ENCODE data around the gene MYL9.
A peak's percentile ranks its signal among the peaks of the same experiment; 100 is the strongest.

The MYL9 gene

DNA sequence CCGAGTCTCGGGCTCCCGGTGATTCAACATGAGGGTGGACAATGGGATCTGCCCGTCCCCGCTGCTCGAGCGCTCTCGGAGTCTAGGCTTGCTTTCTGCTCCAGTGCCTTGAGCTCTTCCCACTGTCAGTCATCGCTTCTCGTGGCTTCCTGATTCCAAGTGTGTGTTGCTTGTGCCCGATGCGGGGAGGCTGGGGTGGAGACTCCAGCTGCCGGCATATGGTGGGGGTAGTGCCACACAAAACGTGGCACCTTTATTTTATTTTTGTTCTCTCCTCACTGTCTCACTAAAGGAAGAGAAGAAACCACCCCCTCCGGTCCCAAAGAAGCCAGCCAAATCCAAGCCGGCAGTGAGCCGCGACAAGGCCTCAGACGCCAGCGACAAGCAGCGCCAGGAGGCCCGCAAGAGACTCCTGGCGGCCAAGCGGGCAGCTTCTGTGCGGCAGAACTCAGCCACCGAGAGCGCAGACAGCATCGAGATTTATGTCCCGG is 14.8 kb upstream of the MYL9 start:
- Histone ChIP-seq H3K27ac (ENCODE audit: low read length) (peak overlapping the region; percentile 88), H3K4me1 (ENCODE audit: control insufficient read depth, insufficient read depth, low read length) (peaks cover 36% of the 10 kb centered on the region), H3K27me3 (ENCODE audit: control insufficient read depth in 1 of 2, insufficient read depth in 2 of 2, low read length in 2 of 2) (no peaks in the 10 kb centered on the region), H3K9ac (ENCODE audit: low read length in 2 of 2) (peak overlapping the region; percentile 36 to 60), H3K4me3 (ENCODE audit: low read length in 2 of 2) (peak overlapping the region in 1 of 2 donors; percentile 15), H3K9me3 (ENCODE audit: control insufficient read depth in 2 of 2, low read length in 2 of 2) (no peaks in the 10 kb centered on the region), H3K36me3 (ENCODE audit: control insufficient read depth in 2 of 2, insufficient read depth in 2 of 2, low read length in 2 of 2) (peaks cover 25 to 29% of the 10 kb centered on the region in 2 donors)

DNA sequence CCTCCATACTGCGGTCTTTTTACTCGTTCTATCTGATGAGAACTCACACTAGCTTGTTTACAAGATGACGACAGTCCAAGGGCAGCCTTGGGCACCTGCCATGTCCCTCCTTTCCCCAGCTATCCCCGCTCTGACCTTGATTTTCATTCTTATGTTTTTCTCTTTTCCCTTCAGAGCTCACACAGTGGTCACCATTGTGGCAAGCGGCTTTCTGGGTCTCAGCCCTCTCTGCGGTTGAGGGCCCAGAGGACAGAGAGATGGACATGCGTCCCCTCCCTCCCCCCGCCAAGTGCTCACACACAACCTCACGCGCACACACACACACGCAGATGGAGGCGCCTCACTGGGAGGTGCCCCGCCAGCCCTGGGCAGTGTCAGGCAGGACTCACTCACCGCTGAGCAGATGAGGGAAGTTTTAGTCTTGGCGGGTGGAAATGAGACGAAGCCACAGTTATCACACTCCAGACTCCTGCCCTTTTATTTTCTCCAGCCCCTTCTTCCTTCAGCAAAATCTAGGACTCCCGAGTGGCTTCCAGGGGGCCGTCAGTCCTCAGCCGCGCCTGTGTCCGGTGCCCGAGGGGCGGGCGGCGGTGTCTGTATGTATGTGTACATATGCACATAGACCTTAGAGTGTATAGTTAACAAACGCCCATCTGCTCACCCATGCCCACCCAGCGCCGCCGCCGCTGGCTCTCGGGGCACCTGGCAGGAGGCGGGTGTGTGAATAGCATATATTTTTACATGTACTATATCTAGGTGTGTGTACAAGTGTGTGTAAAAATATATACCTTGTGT is 13.8 kb upstream of the MYL9 start:
- Histone ChIP-seq H3K9ac (ENCODE audit: low read length in 2 of 2) (peak overlapping the region; percentile 36 to 60), H3K27me3 (ENCODE audit: control insufficient read depth in 1 of 2, insufficient read depth in 2 of 2, low read length in 2 of 2) (no peaks in the 10 kb centered on the region), H3K4me1 (ENCODE audit: control insufficient read depth, insufficient read depth, low read length) (peaks cover 31% of the 10 kb centered on the region), H3K27ac (ENCODE audit: low read length) (peak overlapping the region; percentile 88), H3K4me3 (ENCODE audit: low read length in 2 of 2) (peak overlapping the region in 1 of 2 donors; percentile 52), H3K36me3 (ENCODE audit: control insufficient read depth in 2 of 2, insufficient read depth in 2 of 2, low read length in 2 of 2) (peaks cover 26 to 28% of the 10 kb centered on the region in 2 donors), H3K9me3 (ENCODE audit: control insufficient read depth in 2 of 2, low read length in 2 of 2) (no peaks in the 10 kb centered on the region)

DNA sequence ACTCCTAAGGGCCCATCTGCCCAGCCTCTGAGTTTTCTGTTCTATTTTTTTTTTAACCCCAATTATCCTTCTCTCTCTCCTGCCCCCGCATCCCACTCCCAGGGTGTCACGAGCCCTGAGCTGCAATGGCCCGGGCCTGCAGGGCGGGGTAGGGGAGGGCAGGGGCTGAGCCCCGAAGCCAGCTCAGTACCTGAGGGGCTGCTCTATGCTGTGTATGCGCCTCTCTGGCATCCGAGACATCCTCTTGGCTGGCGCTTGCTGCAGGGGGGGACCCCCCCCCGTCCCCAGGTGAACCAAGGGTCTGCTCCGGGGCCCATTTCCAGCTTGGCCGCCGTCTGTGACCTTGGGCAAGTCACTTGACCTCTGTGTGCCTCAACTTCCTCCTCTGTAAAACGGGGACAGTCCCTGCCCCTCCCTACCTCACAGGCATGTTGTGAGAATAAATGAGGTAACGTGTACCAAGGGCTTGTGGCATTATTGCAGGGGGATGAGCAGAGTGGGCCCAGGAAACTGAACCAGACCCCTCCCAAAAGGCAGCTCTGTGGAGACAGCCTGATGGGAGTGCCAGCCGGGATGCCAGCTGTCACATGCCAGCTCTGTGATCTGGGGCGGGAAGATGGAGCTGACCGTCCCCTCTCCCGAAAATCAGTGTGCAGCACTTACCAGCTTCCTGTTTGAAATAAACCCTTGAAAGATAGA is 13.0 kb upstream of the MYL9 start:
- peaks cover 31% of the 10 kb centered on the region for H3K4me1 ChIP-seq (ENCODE audit: control insufficient read depth, insufficient read depth, low read length)

DNA sequence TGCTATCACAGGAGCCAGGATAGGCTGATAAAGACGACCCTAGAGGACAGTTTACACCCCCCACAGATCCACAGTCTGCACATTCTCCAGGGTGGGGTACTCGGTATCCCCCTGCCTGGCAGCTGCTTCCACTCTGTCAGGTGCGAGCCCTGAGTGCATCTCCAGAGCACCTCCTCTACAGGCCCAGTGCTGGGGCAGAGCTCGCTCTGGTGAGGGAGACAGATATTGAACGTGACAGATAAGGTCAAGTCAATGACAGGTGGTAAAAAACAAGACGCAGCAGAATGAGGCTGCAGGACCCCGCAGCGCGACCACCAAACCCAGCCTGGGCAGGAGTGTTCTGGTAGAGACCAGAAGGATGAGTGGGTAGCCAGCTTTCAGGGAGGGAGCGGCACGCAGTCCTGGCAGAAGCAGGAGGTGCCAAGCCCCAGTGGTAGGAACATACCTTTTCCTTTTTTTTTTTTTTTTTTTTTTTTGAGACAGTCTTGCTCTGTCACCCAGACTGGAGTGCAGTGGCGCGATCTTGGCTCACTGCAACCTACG is 12.4 kb upstream of the MYL9 start:
- Histone ChIP-seq H3K4me1 (ENCODE audit: control insufficient read depth, insufficient read depth, low read length) (peaks cover 31% of the 10 kb centered on the region), H3K9me3 (ENCODE audit: control insufficient read depth in 2 of 2, low read length in 2 of 2) (no peaks in the 10 kb centered on the region), H3K27me3 (ENCODE audit: control insufficient read depth in 1 of 2, insufficient read depth in 2 of 2, low read length in 2 of 2) (no peaks in the 10 kb centered on the region), H3K9ac (ENCODE audit: low read length in 2 of 2) (no peak overlapping the region), H3K27ac (ENCODE audit: low read length) (peak overlapping the region; percentile 88), H3K36me3 (ENCODE audit: control insufficient read depth in 2 of 2, insufficient read depth in 2 of 2, low read length in 2 of 2) (peaks cover 21 to 27% of the 10 kb centered on the region in 2 donors), H3K4me3 (ENCODE audit: low read length in 2 of 2) (no peak overlapping the region)

More for the DNA sequence above, 13.0 kb upstream of the MYL9 start:
- H3K4me3 ChIP-seq (ENCODE audit: low read length in 2 of 2): no peak overlapping the region
- H3K27ac ChIP-seq (ENCODE audit: low read length): peak overlapping the region; percentile 88
- no peak overlapping the region for H3K9ac ChIP-seq (ENCODE audit: low read length in 2 of 2)
- H3K9me3 ChIP-seq (ENCODE audit: control insufficient read depth in 2 of 2, low read length in 2 of 2): no peaks in the 10 kb centered on the region
- H3K36me3 ChIP-seq (ENCODE audit: control insufficient read depth in 2 of 2, insufficient read depth in 2 of 2, low read length in 2 of 2): peaks cover 23 to 28% of the 10 kb centered on the region in 2 donors
- H3K27me3 ChIP-seq (ENCODE audit: control insufficient read depth in 1 of 2, insufficient read depth in 2 of 2, low read length in 2 of 2): no peaks in the 10 kb centered on the region

DNA sequence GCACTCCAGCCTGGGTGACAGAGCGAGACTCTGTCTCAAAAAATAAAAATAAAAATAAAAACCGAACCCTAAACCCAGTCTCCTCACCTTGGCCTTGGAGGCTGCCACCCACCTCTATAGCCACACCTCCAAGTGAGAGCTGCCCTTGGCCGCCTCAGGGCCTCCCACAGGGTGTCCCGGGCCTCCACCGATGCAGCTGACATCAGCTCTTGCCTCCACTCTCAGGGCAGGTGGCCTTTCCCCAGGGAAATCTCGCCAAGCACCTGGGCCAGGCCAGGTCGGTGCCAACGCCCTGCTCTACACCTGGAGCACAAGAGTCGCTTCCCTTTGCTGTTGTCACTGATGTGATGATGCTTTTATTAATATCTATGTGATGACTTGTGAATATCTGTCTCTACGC is 8.9 kb upstream of the MYL9 start:
- peaks cover 5 to 7% of the 10 kb centered on the region in 2 donors for H3K36me3 ChIP-seq (ENCODE audit: control insufficient read depth in 2 of 2, insufficient read depth in 2 of 2, low read length in 2 of 2)
- H3K4me1 ChIP-seq (ENCODE audit: control insufficient read depth, insufficient read depth, low read length): peaks cover 13% of the 10 kb centered on the region
- no peak overlapping the region for H3K4me3 ChIP-seq (ENCODE audit: low read length in 2 of 2)
- no peaks in the 10 kb centered on the region for H3K9me3 ChIP-seq (ENCODE audit: control insufficient read depth in 2 of 2, low read length in 2 of 2)
- H3K27ac ChIP-seq (ENCODE audit: low read length): no peak overlapping the region
- no peaks in the 10 kb centered on the region for H3K27me3 ChIP-seq (ENCODE audit: control insufficient read depth in 1 of 2, insufficient read depth in 2 of 2, low read length in 2 of 2)
- no peak overlapping the region for H3K9ac ChIP-seq (ENCODE audit: low read length in 2 of 2)

DNA sequence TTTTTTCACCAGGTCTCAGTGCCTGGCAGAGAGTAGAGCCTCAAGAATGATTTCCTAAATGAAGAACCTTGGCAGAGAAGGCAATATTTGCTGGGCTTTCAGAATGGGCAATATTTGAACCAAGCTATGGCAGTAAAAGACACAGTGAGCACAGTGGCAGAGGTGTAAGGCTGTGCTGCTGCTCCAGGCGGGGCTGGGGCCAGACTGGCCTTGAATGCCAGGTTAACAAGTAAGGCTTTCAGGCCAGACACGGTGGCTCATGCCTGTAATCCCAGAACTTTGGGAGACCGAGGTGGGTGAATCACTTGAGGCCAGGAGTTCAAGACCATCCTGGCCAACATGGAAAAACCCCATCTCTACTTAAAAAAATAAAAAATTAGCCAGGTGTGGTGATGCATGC is 8.5 kb upstream of the MYL9 start:
- Histone ChIP-seq H3K27me3 (ENCODE audit: control insufficient read depth in 1 of 2, insufficient read depth in 2 of 2, low read length in 2 of 2) (no peaks in the 10 kb centered on the region), H3K9ac (ENCODE audit: low read length in 2 of 2) (no peak overlapping the region), H3K36me3 (ENCODE audit: control insufficient read depth in 2 of 2, insufficient read depth in 2 of 2, low read length in 2 of 2) (peaks cover 5 to 7% of the 10 kb centered on the region in 2 donors), H3K4me3 (ENCODE audit: low read length in 2 of 2) (no peak overlapping the region), H3K4me1 (ENCODE audit: control insufficient read depth, insufficient read depth, low read length) (peaks cover 12% of the 10 kb centered on the region), H3K9me3 (ENCODE audit: control insufficient read depth in 2 of 2, low read length in 2 of 2) (no peaks in the 10 kb centered on the region), H3K27ac (ENCODE audit: low read length) (no peak overlapping the region)

DNA sequence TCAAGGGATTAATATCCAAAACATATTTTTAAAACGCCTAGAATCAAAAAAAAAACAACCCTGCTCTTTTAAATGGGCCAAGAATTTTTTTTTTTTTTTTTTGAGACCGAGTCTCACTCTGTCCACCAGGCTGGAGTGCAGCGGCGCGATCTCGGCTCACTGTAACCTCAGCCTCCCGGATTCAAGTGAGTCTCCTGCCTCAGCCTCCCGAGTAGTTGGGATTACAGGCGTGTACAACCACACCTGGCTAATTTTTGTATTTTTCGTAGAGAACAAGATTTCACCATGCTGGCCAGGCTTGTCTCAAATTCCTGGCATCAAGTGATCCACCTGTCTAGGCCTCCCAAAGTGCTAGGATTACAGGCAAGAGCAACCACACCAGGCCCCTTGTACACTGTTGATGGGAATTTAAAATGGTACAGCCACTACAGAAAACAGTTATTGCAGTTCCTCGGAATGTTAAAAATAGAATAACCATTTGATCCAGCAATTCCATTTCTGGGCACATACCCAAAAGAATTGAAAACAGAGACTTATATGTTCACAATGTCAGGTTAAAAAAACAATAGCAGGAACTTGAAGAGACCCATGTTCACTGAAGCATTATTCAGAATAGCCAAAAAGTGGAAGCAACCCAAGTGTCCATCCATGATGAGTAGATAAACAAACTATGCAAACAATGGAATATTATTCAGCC is 3.1 kb upstream of the MYL9 start:
- Histone ChIP-seq H3K36me3 (ENCODE audit: control insufficient read depth in 2 of 2, insufficient read depth in 2 of 2, low read length in 2 of 2) (peaks cover 5 to 7% of the 10 kb centered on the region in 2 donors), H3K9me3 (ENCODE audit: control insufficient read depth in 2 of 2, low read length in 2 of 2) (no peaks in the 10 kb centered on the region), H3K27ac (ENCODE audit: low read length) (peak overlapping the region; percentile 100), H3K4me3 (ENCODE audit: low read length in 2 of 2) (no peak overlapping the region), H3K27me3 (ENCODE audit: control insufficient read depth in 1 of 2, insufficient read depth in 2 of 2, low read length in 2 of 2) (no peaks in the 10 kb centered on the region), H3K9ac (ENCODE audit: low read length in 2 of 2) (no peak overlapping the region), H3K4me1 (ENCODE audit: control insufficient read depth, insufficient read depth, low read length) (peaks cover 32% of the 10 kb centered on the region)

DNA sequence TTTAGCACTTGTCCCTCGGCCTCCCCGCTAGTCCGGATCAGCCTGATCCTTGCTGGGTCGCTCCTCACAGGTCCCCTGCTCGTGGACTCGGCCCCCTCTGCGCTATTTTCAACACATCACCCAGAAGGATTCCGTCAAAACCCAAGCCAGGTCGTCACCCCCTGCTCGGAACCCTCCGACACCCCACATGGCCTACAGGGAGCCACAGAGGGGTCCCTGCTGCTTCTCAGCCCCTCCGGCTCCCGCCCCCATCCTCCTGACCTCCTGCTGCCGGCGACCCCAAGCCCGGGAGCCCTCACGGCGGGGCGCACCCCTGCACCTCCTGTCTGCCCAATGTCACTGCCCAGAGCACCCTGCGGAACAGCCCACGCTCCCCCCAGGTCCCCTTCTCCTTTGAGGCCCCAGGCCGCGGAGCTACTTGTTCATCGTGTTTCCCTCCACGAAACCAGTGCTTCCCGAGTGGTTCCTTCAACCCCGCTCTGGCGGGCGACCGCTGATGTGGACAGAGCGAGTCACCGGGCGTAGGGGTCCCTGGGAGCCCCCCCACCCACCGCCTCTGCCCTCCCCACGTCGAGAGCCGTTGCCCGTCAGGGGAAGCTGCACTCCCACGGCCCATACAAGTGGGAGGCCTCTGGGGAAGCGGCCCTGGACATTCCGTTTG is 638 bp upstream of the MYL9 start:
- H3K27ac ChIP-seq (ENCODE audit: low read length): peak overlapping the region; percentile 100
- peak overlapping the region; percentile 84 to 99 for H3K9ac ChIP-seq (ENCODE audit: low read length in 2 of 2)
- H3K27me3 ChIP-seq (ENCODE audit: control insufficient read depth in 1 of 2, insufficient read depth in 2 of 2, low read length in 2 of 2): no peaks in the 10 kb centered on the region
- peaks cover 56% of the 10 kb centered on the region for H3K4me1 ChIP-seq (ENCODE audit: control insufficient read depth, insufficient read depth, low read length)
- H3K36me3 ChIP-seq (ENCODE audit: control insufficient read depth in 2 of 2, insufficient read depth in 2 of 2, low read length in 2 of 2): peaks cover 16 to 18% of the 10 kb centered on the region in 2 donors
- H3K4me3 ChIP-seq (ENCODE audit: low read length in 2 of 2): peak overlapping the region; percentile 59 to 97
- H3K9me3 ChIP-seq (ENCODE audit: control insufficient read depth in 2 of 2, low read length in 2 of 2): no peaks in the 10 kb centered on the region

DNA sequence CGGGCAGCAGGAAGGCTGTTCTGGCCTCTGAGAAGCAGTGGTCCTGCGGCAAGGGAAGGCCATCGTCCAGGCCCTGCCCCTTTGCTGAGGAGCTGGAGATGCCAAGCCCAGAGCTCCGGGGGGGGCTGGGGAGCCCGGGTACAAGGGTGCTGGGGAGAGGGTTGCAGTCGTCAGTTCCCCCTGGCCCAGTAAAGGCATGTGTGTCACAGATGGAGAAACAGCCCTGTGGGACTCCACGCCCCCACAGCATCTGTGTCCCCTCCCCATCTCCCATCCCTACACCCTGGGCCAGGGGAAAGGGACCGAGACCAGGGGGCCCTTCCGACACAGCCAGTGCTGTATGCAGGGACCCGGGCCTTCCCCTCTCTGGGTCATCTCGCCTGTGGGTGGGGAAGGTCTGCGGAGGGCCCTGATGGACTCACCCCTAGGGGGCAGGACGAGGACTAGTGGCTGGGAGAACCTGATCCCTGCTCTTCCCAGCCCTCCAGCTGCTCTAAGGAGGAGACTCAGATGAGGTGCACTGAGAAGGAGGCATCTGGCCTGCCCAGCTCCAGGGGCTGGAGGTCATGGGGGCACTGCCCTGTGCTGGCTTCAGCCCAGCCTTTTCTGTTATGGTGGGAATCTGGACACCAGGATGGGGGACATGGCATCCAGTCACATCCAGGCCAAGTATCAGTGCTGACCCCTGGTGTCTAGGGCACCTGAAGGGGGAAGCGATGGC is 609 bp downstream of the MYL9 start:
- Histone ChIP-seq H3K4me1 (ENCODE audit: control insufficient read depth, insufficient read depth, low read length) (peaks cover 67% of the 10 kb centered on the region), H3K27me3 (ENCODE audit: control insufficient read depth in 1 of 2, insufficient read depth in 2 of 2, low read length in 2 of 2) (no peaks in the 10 kb centered on the region), H3K4me3 (ENCODE audit: low read length in 2 of 2) (peak overlapping the region; percentile 90 to 97), H3K9me3 (ENCODE audit: control insufficient read depth in 2 of 2, low read length in 2 of 2) (no peaks in the 10 kb centered on the region), H3K27ac (ENCODE audit: low read length) (peak overlapping the region; percentile 100), H3K36me3 (ENCODE audit: control insufficient read depth in 2 of 2, insufficient read depth in 2 of 2, low read length in 2 of 2) (peaks cover 25 to 27% of the 10 kb centered on the region in 2 donors), H3K9ac (ENCODE audit: low read length in 2 of 2) (peak overlapping the region; percentile 99)
